ENCODE results near the gene BPIFA2.

Gene BPIFA2

GRCh38 chr20:33139467-33139866 is 28.5 kb upstream of the BPIFA2 start:
- H3K4me3 ChIP-seq (ENCODE audit: low read depth, low read length), result no peak overlapping the region
- no peak for TF ChIP-seq CTCF (conservative IDR thresholded peaks at IDR 0.05; ENCODE audit: low read depth, low read length)
- DNase-seq (ENCODE audit: low read depth), result no peak

GRCh38 chr20:33145521-33145920 is 22.4 kb upstream of the BPIFA2 start:
- no peak for TF ChIP-seq CTCF (conservative IDR thresholded peaks at IDR 0.05; ENCODE audit: low read depth, low read length)
- no peak overlapping the region for H3K4me3 ChIP-seq (ENCODE audit: low read depth, low read length)
- DNase-seq (ENCODE audit: low read depth), result no peak

- DNase-seq (ENCODE audit: low read depth), result no peak
- no peak for TF ChIP-seq CTCF (conservative IDR thresholded peaks at IDR 0.05; ENCODE audit: low read depth, low read length)
- no peak overlapping the region for H3K4me3 ChIP-seq (ENCODE audit: low read depth, low read length)
These were observed 20.7 kb upstream of the BPIFA2 start for GRCh38 chr20:33147299-33147698.

GRCh38 chr20:33148040-33148439 is 19.9 kb upstream of the BPIFA2 start:
- DNase-seq (ENCODE audit: low read depth), result no peak
- TF ChIP-seq CTCF (conservative IDR thresholded peaks at IDR 0.05; ENCODE audit: low read depth, low read length), result no peak
- no peak overlapping the region for H3K4me3 ChIP-seq (ENCODE audit: low read depth, low read length)

GRCh38 chr20:33154252-33154651 is 13.7 kb upstream of the BPIFA2 start:
- no peak overlapping the region for H3K4me3 ChIP-seq (ENCODE audit: low read depth, low read length)
- no peak for DNase-seq (ENCODE audit: low read depth)
- TF ChIP-seq CTCF (conservative IDR thresholded peaks at IDR 0.05; ENCODE audit: low read depth, low read length), result no peak

- no peak overlapping the region for H3K4me3 ChIP-seq (ENCODE audit: low read depth, low read length)
- no peak for DNase-seq (ENCODE audit: low read depth)
- TF ChIP-seq CTCF (conservative IDR thresholded peaks at IDR 0.05; ENCODE audit: low read depth, low read length), result no peak
These were observed 9.1 kb upstream of the BPIFA2 start for GRCh38 chr20:33158637-33159385.

GRCh38 chr20:33159713-33160112 is 8.2 kb upstream of the BPIFA2 start:
- no peak for DNase-seq (ENCODE audit: low read depth)
- H3K4me3 ChIP-seq (ENCODE audit: low read depth, low read length), result no peak overlapping the region
- no peak for TF ChIP-seq CTCF (conservative IDR thresholded peaks at IDR 0.05; ENCODE audit: low read depth, low read length)
